ENCODE data around the gene PAPOLB. TPM values are rescaled to one million over a fixed set of nuclear protein-coding genes. Genes with fewer than 3 reads are reported as not detected.

The PAPOLB gene
- total RNA-seq, 4 donors from 2014 or later = 0.22 to 1.4 (median 0.37) TPM

DNA sequence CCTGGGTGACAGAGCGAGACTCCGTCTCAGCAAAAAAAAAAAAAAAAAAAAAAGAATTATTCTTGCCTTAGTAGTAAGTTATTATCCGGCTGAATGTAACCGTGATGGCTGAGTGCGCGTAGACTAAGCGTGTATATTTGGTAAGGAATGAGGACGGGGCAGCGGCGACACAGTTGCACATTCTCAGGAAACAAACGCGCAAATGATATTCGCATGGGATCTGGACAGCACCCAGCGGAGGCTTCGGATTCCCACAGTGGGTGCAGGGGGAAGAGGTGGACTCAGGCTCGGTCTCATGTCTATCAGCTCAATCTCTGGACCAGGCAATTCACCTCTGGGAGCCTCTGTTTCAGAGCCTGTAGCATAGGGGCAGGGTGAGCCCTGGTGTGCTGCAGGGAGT, 29.1 kb downstream of the PAPOLB start:
- Histone ChIP-seq H3K27ac (no peak overlapping the region), H3K36me3 (no peaks in the 10 kb centered on the region), H3K9me3 (no peaks in the 10 kb centered on the region), H3K27me3 (no peaks in the 10 kb centered on the region), H3K4me3 (replicated peaks in 1 of 3) (no peak overlapping the region), H3K4me1 (no peaks in the 10 kb centered on the region)
- intact Hi-C loops (cut with DNase I) = loop anchor here (5.0 kb wide), 1 partner anchor 255 kb away; no protein-coding TSS in a partner anchor
- TF ChIP-seq, protein P1, sequence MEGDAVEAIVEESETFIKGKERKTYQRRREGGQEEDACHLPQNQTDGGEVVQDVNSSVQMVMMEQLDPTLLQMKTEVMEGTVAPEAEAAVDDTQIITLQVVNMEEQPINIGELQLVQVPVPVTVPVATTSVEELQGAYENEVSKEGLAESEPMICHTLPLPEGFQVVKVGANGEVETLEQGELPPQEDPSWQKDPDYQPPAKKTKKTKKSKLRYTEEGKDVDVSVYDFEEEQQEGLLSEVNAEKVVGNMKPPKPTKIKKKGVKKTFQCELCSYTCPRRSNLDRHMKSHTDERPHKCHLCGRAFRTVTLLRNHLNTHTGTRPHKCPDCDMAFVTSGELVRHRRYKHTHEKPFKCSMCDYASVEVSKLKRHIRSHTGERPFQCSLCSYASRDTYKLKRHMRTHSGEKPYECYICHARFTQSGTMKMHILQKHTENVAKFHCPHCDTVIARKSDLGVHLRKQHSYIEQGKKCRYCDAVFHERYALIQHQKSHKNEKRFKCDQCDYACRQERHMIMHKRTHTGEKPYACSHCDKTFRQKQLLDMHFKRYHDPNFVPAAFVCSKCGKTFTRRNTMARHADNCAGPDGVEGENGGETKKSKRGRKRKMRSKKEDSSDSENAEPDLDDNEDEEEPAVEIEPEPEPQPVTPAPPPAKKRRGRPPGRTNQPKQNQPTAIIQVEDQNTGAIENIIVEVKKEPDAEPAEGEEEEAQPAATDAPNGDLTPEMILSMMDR (IDR thresholded peaks at IDR 0.05) = no peak
- no peak for TF ChIP-seq POLR2A (IDR thresholded peaks at IDR 0.05)
- WGBS, 2 donors = 95 to 97% methylated on average over 15 to 16 of the region's 16 CpGs
- no peak for DNase-seq

DNA sequence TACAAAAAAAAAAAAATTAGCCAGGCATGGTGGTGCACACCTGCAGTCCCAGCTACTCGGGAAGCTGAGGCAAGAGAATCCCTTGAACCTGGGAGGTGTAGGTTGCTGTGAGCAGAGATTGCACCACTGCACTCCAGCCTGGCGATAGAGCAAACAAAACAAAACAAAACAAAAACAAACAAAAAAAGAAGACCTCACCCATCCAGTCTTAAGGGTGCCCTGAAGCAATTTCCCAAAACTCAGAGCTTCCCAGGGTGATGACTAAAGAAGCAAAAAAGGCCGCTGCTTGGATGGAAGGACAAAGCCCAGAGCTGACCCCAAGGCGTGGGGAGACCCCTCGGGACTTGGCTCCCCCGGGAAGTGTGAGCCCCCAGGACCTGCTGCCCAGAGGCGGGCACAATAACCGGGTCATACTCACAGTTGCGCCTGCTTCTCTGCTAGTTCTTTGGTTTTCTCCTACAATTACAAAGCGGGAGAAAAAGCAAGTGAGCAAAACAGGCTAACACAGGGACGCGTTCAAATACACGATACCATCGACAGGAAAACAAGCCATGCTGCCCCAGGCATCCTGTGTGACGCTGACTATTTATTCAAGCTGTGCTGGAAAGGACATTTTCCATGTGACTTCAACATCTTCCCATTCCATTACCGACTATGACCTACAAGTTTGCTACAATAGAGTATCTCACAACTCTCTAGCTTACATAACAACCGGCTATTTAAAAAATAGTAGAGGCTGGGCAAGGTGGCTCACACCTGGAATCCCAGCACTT, 29.9 kb downstream of the PAPOLB start:
- WGBS, 2 donors = 82 to 90% methylated on average over 17 of the region's 17 CpGs
- intact Hi-C loops (cut with DNase I) = loop anchor here (5.0 kb wide), 1 partner anchor 255 kb away; no protein-coding TSS in a partner anchor
- H3K4me3 ChIP-seq (replicated peaks in 1 of 3) = no peak overlapping the region
- H3K36me3 ChIP-seq = no peaks in the 10 kb centered on the region
- H3K27me3 ChIP-seq = no peaks in the 10 kb centered on the region
- TF ChIP-seq POLR2A (IDR thresholded peaks at IDR 0.05) = no peak
- TF ChIP-seq, protein P1 (IDR thresholded peaks at IDR 0.05) = no peak
- no peaks in the 10 kb centered on the region for H3K4me1 ChIP-seq
- no peak for DNase-seq
- no peak overlapping the region for H3K27ac ChIP-seq
- no peaks in the 10 kb centered on the region for H3K9me3 ChIP-seq

DNA sequence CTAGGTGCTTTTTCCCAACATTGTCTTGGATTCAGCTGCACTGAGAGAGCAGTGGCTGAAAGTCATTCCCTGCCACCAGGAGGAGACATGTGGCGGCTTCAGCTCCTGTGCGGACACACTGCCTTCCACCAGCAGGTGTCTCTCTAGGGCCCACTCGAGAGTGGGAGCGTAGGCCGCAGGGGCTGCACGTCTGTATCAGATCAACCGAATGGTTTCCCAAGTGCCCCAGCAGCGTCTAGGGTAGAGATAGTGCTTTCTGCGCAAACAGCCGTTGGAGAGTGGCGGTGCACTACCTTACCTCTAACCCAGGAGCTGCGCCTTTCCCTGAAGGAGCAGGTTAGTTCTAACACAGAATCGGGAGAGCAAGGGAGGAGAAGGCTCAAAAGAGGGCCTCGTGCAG, 31.7 kb downstream of the PAPOLB start:
- 52 to 64% methylated on average over 8 to 12 of the region's 14 CpGs for WGBS, 2 donors

DNA sequence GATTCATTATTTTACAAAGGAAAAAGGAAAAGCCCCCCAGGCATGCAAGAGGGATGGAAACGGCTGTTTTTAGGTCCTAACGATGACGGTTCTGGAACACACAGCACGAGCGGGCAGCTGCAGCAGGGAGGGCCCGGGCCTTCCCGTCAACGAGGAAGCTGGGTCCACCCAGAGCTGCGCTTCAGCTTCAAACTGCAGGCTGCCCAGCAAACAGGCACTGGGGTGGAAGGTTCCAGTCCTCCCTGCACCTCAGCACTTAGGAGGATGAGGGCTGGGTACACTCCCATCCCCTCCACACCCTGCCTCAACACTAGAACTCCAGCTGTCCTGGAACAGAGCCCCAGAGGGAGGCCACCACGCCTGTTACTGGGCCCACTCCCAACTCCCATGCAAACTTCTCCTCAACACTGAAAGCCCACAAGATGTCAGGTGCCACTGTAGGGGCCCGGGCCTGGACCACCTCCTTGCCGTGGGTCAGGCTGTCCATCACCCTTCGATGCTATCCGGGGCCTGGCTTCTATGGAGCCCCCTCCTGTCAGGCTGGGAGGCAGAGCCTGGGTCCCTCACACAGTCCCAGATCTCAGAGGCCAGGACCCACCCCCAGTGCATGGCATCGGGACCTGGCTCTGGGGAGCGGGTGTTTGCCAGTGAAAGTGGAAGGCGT, 33.0 kb downstream of the PAPOLB start:
- Histone ChIP-seq H3K9me3 (no peaks in the 10 kb centered on the region), H3K36me3 (no peaks in the 10 kb centered on the region), H3K27me3 (no peaks in the 10 kb centered on the region), H3K27ac (no peak overlapping the region), H3K4me3 (replicated peaks in 1 of 3) (no peak overlapping the region), H3K4me1 (no peaks in the 10 kb centered on the region)
- no peak for DNase-seq
- TF ChIP-seq, protein P1 (IDR thresholded peaks at IDR 0.05) = no peak
- no peak for TF ChIP-seq POLR2A (IDR thresholded peaks at IDR 0.05)
- 88 to 94% methylated on average over 16 of the region's 17 CpGs for WGBS, 2 donors
- intact Hi-C loops (cut with DNase I) = no loop called here

More for the DNA sequence above, 31.7 kb downstream of the PAPOLB start:
- Histone ChIP-seq H3K27ac (no peak overlapping the region), H3K9me3 (no peaks in the 10 kb centered on the region), H3K36me3 (no peaks in the 10 kb centered on the region), H3K4me3 (replicated peaks in 1 of 3) (no peak overlapping the region), H3K4me1 (no peaks in the 10 kb centered on the region), H3K27me3 (no peaks in the 10 kb centered on the region)
- DNase-seq = peak; percentile 69 to 79
- TF ChIP-seq, protein P1 (IDR thresholded peaks at IDR 0.05) = peak; percentile 18 to 94 (median 79)
- no peak for TF ChIP-seq POLR2A (IDR thresholded peaks at IDR 0.05)
- intact Hi-C loops (cut with DNase I) = loop anchor here (5.0 kb wide), 1 partner anchor 257 kb away; no protein-coding TSS in a partner anchor

DNA sequence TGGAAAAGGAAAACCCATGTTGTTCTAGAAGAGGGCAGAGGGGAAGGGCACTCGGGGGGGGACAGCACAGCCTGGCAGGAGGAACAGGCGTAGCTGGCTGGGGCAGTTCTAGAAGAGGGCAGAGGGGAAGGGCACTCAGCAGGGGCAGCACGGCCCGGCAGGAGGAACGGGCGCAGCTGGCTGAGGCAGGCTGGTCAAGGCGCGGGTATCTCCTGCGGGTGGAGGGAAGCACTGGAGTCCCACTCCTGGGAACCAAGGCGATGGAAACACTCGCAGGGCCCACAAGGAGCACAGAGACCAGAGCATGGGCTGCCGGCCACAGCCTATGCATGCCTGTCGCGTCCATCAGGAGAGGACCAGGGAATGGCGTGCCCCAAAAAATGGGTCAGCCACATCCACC, 36.7 kb downstream of the PAPOLB start:
- DNase-seq = no peak
- peaks cover 0 to 10% of the 10 kb centered on the region in 2 donors for H3K4me1 ChIP-seq
- H3K4me3 ChIP-seq (replicated peaks in 1 of 3) = no peak overlapping the region
- no peaks in the 10 kb centered on the region for H3K9me3 ChIP-seq
- TF ChIP-seq, protein P1 (IDR thresholded peaks at IDR 0.05) = no peak
- TF ChIP-seq POLR2A (IDR thresholded peaks at IDR 0.05) = no peak
- H3K27ac ChIP-seq = no peak overlapping the region
- intact Hi-C loops (cut with DNase I) = no loop called here
- no peaks in the 10 kb centered on the region for H3K27me3 ChIP-seq
- no peaks in the 10 kb centered on the region for H3K36me3 ChIP-seq
- 83 to 87% methylated on average over 15 of the region's 15 CpGs for WGBS, 2 donors
